Measurements from ENCODE around the gene ESRRA. TPM values are rescaled to one million over a fixed set of nuclear protein-coding genes. Genes with fewer than 3 reads are reported as not detected.

The ESRRA gene
- total RNA-seq, 6 experiments from 2014 or later = 28.5 to 82.6 (median 47.7) TPM

- Histone ChIP-seq H3K4me3 (peak within 1 kb of the TSS; percentile 71 to 88 (median 85)), H3K27ac (peak within 1 kb of the TSS; percentile 65 to 74 (median 70)), H3K9me3 (no peaks in the 10 kb centered on the region), H3K27me3 (no peaks in the 10 kb centered on the region), H3K36me3 (peaks cover 0 to 15% (median 8%) of the 10 kb centered on the region in 4 donors), H3K4me1 (peaks cover 0 to 24% (median 2%) of the 10 kb centered on the region in 4 donors)
- WGBS (ENCODE audit: insufficient coverage, low coverage, low lambda C conversion rate, missing lambda C conversion rate) = 5% methylated on average over 4 of the region's 70 CpGs
- ATAC-seq (peak; percentile 75 to 91 (median 80)), DNase-seq (peak; percentile 67 to 74 (median 73))
- intact Hi-C loops (cut with DNase I) = no loop called here
- TF ChIP-seq POLR2A (IDR thresholded peaks at IDR 0.05) = peak; percentile 68
- TF ChIP-seq CTCF (IDR thresholded peaks at IDR 0.05) = no peak
Measured at GRCh38 chr11:64358907-64359711, 53.8 kb downstream of the ESRRA start, which contains the start of gene RPS6KA4. TSS of gene RPS6KA4 (plus strand) at chr11:64359162. CDS start at chr11:64359236, 74 bp downstream.

- TF ChIP-seq CTCF (IDR thresholded peaks at IDR 0.05) = no peak
- no peak for TF ChIP-seq POLR2A (IDR thresholded peaks at IDR 0.05)
- no peaks in the 10 kb centered on the region for H3K9me3 ChIP-seq
- H3K27ac ChIP-seq = no peak overlapping the region
- no peaks in the 10 kb centered on the region for H3K27me3 ChIP-seq
- DNase-seq (no peak), ATAC-seq (no peak)
- H3K36me3 ChIP-seq = peaks cover 0 to 15% (median 8%) of the 10 kb centered on the region in 4 donors
- intact Hi-C loops (cut with DNase I) = no loop called here
- WGBS (ENCODE audit: insufficient coverage, low coverage, low lambda C conversion rate, missing lambda C conversion rate) = 53% methylated on average over 9 of the region's 38 CpGs
- H3K4me3 ChIP-seq = peak overlapping the region; percentile 71 to 88 (median 85)
- peaks cover 0 to 21% (median 2%) of the 10 kb centered on the region in 4 donors for H3K4me1 ChIP-seq
Measured at GRCh38 chr11:64359712-64360445, 54.6 kb downstream of the ESRRA start.

- intact Hi-C loops (cut with DNase I) = no loop called here
- peaks cover 0 to 18% (median 10%) of the 10 kb centered on the region in 4 donors for H3K36me3 ChIP-seq
- H3K9me3 ChIP-seq = no peaks in the 10 kb centered on the region
- no peak for TF ChIP-seq POLR2A (IDR thresholded peaks at IDR 0.05)
- 74% methylated on average over 3 of the region's 13 CpGs for WGBS (ENCODE audit: insufficient coverage, low coverage, low lambda C conversion rate, missing lambda C conversion rate)
- H3K4me3 ChIP-seq = peak overlapping the region in 1 of 3 donors; percentile 71
- no peak for DNase-seq
- H3K27ac ChIP-seq = no peak overlapping the region
- ATAC-seq = no peak
- H3K27me3 ChIP-seq = no peaks in the 10 kb centered on the region
- H3K4me1 ChIP-seq = peaks cover 0 to 18% (median 2%) of the 10 kb centered on the region in 4 donors
Measured at GRCh38 chr11:64360448-64360921, 55.2 kb downstream of the ESRRA start.

- TF ChIP-seq CTCF (IDR thresholded peaks at IDR 0.05) = no peak
- no peak for TF ChIP-seq POLR2A (IDR thresholded peaks at IDR 0.05)
- Histone ChIP-seq H3K27me3 (no peaks in the 10 kb centered on the region), H3K9me3 (no peaks in the 10 kb centered on the region), H3K4me1 (peaks cover 0 to 14% (median 2%) of the 10 kb centered on the region in 4 donors), H3K27ac (no peak overlapping the region), H3K4me3 (no peak overlapping the region), H3K36me3 (peaks cover 0 to 27% (median 10%) of the 10 kb centered on the region in 4 donors)
- no peak for ATAC-seq
- intact Hi-C loops (cut with DNase I) = no loop called here
- no peak for DNase-seq
- 80% methylated on average over 1 of the region's 18 CpGs for WGBS (ENCODE audit: insufficient coverage, low coverage, low lambda C conversion rate, missing lambda C conversion rate)
Measured at GRCh38 chr11:64361659-64362058, 56.3 kb downstream of the ESRRA start.
